Subcutaneous adipose tissue (tissue), 4 donors: ENCODE results near the gene CELA1. TPM values are rescaled to one million over a fixed set of nuclear protein-coding genes. Genes with fewer than 3 reads are reported as not detected.

Experiments used
- CTCF ChIP-seq: fragments of 450-650 bp; IDR thresholded peaks from one replicate; pipeline ENCODE4 v1.5.1; 2016; ENCODE audit warnings: low read depth, mild to moderate bottlenecking, control low read depth, antibody characterized with exemption, moderate library complexity
- total RNA-seq, 4 donors: library from RNA; depleted of rRNA; stranded (reverse); fragments of >200 nt; gene quantifications; one replicate each; pipeline ENCODE4 v1.1.0, GENCODE V29; 2016

Gene CELA1
- total RNA-seq, 4 donors from 2014 or later, result not detected

GRCh38 chr12:51320695-51321320 lies 25.7 kb downstream of the CELA1 start:
- TF ChIP-seq CTCF, result no peak

GRCh38 chr12:51320311-51320694 lies 26.2 kb downstream of the CELA1 start:
- no peak for TF ChIP-seq CTCF

GRCh38 chr12:51318846-51319599 lies 27.5 kb downstream of the CELA1 start:
- no peak for TF ChIP-seq CTCF

GRCh38 chr12:51311389-51311788 lies 35.1 kb downstream of the CELA1 start:
- TF ChIP-seq CTCF, result no peak

GRCh38 chr12:51307655-51308593 lies 38.6 kb downstream of the CELA1 start:
- no peak for TF ChIP-seq CTCF

GRCh38 chr12:51306507-51306906 lies 40.0 kb downstream of the CELA1 start:
- TF ChIP-seq CTCF, result no peak

GRCh38 chr12:51295651-51296050 lies 50.8 kb downstream of the CELA1 start:
- TF ChIP-seq CTCF, result no peak
